ENCODE measurements around the gene RNU6-9.
A peak's percentile ranks its signal among the peaks of the same experiment; 100 is the strongest.

DNA sequence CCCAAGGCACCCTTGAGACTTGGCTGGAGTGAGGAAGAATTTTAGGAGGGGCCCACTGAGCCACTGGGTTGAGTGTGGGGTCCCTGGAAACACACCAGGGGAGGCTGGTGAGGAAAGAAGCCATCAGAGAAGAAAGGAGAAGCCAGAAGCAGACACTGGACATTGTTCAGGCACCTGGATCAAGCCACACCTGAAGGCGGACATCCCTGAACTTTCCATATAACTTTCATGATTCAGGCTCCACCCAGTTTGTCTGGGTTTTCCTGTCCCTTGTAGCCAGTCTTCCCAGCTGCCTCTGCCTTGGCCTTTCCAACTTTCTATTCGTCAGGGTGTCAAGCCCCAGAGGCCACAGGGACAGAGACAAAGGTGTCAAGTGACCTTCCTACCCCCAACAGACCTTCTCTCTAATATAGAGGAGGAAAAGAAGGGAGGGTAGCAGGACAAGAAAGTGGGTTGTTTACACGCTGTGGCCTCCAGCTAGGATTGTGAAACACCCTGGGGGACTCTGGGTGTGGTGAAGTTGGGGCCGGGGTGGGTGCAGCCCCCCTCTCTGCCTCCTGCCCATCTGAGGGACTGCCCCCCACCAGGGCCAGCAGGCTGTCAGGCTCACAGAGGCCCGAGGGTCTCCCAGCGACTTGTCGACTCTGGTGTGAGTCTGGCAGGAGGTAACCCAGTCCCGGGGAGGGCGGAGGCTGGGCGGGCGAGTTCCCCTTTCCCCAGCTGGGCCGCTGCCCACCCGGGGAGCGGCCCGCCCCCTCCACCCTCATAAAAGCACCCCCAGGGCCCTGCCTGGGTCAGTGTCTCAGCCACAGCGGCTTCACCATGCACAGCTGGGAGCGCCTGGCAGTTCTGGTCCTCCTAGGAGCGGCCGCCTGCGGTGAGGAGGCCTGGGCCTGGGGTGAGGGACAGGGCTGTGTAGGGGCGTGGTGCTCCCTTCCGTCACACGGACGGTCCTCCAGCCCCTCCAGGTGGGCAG, 34.1 kb upstream of the RNU6-9 start, which contains the start of gene CFD:
- TF ChIP-seq CTCF (IDR thresholded peaks at IDR 0.05; ENCODE audit: insufficient read depth, low read depth, low read length) (no peak), EZH2 (IDR thresholded peaks at IDR 0.05; ENCODE audit: insufficient read depth, low read length) (peak; percentile 19)
